Measurements from ENCODE around the gene WWOX. TPM values are rescaled to one million over a fixed set of nuclear protein-coding genes. Genes with fewer than 3 reads are reported as not detected.

Gene WWOX
- total RNA-seq, 1 experiment from 2014 or later: 28.3 TPM

DNA sequence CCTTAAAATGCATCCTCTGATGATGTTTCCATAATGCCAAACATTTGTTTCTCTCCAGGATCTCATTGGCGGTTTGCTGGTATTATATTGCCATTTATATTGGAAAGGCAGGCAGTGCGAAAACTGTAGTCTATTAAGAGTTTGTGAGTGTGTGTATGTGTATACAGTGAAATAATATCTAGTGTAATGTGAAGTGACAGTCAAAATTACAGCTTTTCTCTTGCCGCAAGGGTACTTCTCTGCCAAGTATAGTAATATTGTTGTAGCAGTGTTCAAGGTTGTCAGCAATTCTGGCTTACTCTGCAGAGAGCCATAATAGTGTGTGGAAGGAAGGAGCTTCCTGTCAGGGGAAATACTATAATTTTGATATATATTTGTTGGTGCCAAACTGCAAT lies 178.6 kb downstream of the WWOX start:
- Histone ChIP-seq H3K9ac (ENCODE audit: low read length) (no peak overlapping the region), H3K4me2 (ENCODE audit: low read length) (no peak overlapping the region), H2AFZ (ENCODE audit: low read length) (no peak overlapping the region), H3K36me3 (ENCODE audit: low read depth, low read length) (no peaks in the 10 kb centered on the region), H3K4me3 (ENCODE audit: low read length) (no peak overlapping the region), H3F3A (ENCODE audit: low read length, unreplicated experiment) (no peaks in the 10 kb centered on the region), H4K20me1 (ENCODE audit: low read length) (no peaks in the 10 kb centered on the region), H3K9me2 (replicated peaks; ENCODE audit: low read length) (no peaks in the 10 kb centered on the region), H3K27me3 (ENCODE audit: low read length) (no peaks in the 10 kb centered on the region), H3K4me1 (ENCODE audit: insufficient read depth, low read length) (no peaks in the 10 kb centered on the region), H3K27ac (ENCODE audit: low read length) (no peak overlapping the region), H3K79me2 (ENCODE audit: low read length) (no peaks in the 10 kb centered on the region), H3K9me3 (ENCODE audit: low read length) (no peaks in the 10 kb centered on the region)
- TF ChIP-seq EZH2 (IDR thresholded peaks at IDR 0.05; ENCODE audit: low read length, unreplicated experiment) (no peak), EZH2phosphoT487 (IDR thresholded peaks at IDR 0.05; ENCODE audit: borderline replicate concordance, low read length) (no peak)
- TF ChIP-seq, protein P1, sequence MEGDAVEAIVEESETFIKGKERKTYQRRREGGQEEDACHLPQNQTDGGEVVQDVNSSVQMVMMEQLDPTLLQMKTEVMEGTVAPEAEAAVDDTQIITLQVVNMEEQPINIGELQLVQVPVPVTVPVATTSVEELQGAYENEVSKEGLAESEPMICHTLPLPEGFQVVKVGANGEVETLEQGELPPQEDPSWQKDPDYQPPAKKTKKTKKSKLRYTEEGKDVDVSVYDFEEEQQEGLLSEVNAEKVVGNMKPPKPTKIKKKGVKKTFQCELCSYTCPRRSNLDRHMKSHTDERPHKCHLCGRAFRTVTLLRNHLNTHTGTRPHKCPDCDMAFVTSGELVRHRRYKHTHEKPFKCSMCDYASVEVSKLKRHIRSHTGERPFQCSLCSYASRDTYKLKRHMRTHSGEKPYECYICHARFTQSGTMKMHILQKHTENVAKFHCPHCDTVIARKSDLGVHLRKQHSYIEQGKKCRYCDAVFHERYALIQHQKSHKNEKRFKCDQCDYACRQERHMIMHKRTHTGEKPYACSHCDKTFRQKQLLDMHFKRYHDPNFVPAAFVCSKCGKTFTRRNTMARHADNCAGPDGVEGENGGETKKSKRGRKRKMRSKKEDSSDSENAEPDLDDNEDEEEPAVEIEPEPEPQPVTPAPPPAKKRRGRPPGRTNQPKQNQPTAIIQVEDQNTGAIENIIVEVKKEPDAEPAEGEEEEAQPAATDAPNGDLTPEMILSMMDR (conservative IDR thresholded peaks at IDR 0.05; ENCODE audit: low read depth, low read length): no peak
- ChIA-PET POLR2A (ENCODE audit: unreplicated experiment) (no interaction called here), CTCF (interaction anchor here (0.5 kb wide), 1 partner anchor 36 kb away, joined by 3 read pairs; no protein-coding TSS in a partner anchor)
- BruUV-seq (replicated peaks): no TSS peak
- intact Hi-C loops (cut with micrococcal nuclease): no loop called here
- DNase-seq (no peak), ATAC-seq (no peak)

DNA sequence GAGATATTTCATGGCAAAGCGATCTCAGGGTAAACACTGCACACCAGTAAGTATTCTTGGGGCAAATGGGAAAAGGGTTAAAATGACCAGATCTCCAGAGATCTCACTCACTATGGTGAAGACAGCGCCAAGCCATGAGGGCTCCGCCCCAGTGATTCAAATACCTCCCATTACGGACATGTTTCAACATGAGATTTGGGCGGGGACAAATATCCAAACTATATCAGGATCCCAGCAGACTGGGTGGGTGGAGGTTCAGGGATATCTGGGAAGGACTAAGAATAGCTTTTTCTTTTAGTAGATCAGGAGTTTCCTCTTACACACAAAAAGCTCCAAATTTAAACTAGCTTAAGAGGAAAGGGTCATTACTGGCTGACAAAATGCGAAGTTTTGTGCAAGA lies 181.7 kb downstream of the WWOX start:
- Histone ChIP-seq H3K79me2 (ENCODE audit: low read length) (no peaks in the 10 kb centered on the region), H3K36me3 (ENCODE audit: low read depth, low read length) (no peaks in the 10 kb centered on the region), H3K4me1 (ENCODE audit: insufficient read depth, low read length) (no peaks in the 10 kb centered on the region), H3K4me2 (ENCODE audit: low read length) (no peak overlapping the region), H3K27me3 (ENCODE audit: low read length) (no peaks in the 10 kb centered on the region), H3K9me3 (ENCODE audit: low read length) (no peaks in the 10 kb centered on the region), H3K9me2 (replicated peaks; ENCODE audit: low read length) (no peaks in the 10 kb centered on the region), H2AFZ (ENCODE audit: low read length) (no peak overlapping the region), H4K20me1 (ENCODE audit: low read length) (no peaks in the 10 kb centered on the region), H3F3A (ENCODE audit: low read length, unreplicated experiment) (no peaks in the 10 kb centered on the region), H3K27ac (ENCODE audit: low read length) (no peak overlapping the region), H3K9ac (ENCODE audit: low read length) (no peak overlapping the region), H3K4me3 (ENCODE audit: low read length) (no peak overlapping the region)
- ATAC-seq (no peak), DNase-seq (no peak)
- intact Hi-C loops (cut with micrococcal nuclease): no loop called here
- TF ChIP-seq EZH2phosphoT487 (IDR thresholded peaks at IDR 0.05; ENCODE audit: borderline replicate concordance, low read length): no peak
- TF ChIP-seq, protein P1 (conservative IDR thresholded peaks at IDR 0.05; ENCODE audit: low read depth, low read length): no peak
- TF ChIP-seq EZH2 (IDR thresholded peaks at IDR 0.05; ENCODE audit: low read length, unreplicated experiment): no peak
- POLR2A ChIA-PET (ENCODE audit: unreplicated experiment): no interaction called here
- CTCF ChIA-PET: no interaction called here
- no TSS peak for BruUV-seq (replicated peaks)

DNA sequence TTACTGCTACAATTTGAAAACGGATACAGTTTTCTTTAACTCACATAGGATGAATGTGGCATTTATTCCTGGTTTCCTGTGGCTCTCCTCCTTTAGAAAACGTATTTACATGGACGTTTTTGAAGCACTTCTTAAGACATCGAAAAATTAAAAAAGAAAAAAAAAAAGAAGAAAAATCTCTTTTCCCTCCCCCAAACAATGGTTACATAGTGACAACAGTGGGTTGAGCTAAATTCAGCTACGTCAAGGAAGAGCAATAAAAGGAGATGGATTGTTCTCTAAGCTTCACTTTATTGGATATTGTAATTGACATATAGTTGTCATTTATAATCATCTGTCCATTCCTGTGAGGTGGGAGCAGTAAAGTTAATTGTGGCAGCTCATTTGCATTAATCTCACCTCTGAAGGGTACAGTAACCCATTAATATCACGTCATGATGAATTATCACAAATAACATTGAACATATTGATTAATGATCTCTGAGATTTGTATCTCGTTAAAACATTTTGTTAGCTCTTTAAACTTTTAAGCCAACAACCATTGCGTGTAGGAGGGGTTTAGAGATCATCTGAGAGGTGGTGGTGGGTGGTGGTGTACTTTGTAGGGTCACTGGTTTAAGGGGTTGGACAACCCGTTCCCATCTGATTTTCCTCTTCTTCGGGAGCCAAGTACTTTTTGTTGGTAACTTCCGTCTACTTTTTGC lies 184.2 kb downstream of the WWOX start:
- Histone ChIP-seq H3K79me2 (ENCODE audit: low read length) (no peaks in the 10 kb centered on the region), H3K9ac (ENCODE audit: low read length) (no peak overlapping the region), H3K9me2 (replicated peaks; ENCODE audit: low read length) (no peaks in the 10 kb centered on the region), H3K4me1 (ENCODE audit: insufficient read depth, low read length) (no peaks in the 10 kb centered on the region), H2AFZ (ENCODE audit: low read length) (no peak overlapping the region), H4K20me1 (ENCODE audit: low read length) (no peaks in the 10 kb centered on the region), H3F3A (ENCODE audit: low read length, unreplicated experiment) (no peaks in the 10 kb centered on the region), H3K27ac (ENCODE audit: low read length) (no peak overlapping the region), H3K36me3 (ENCODE audit: low read depth, low read length) (no peaks in the 10 kb centered on the region), H3K4me3 (ENCODE audit: low read length) (no peak overlapping the region), H3K9me3 (ENCODE audit: low read length) (no peaks in the 10 kb centered on the region), H3K27me3 (ENCODE audit: low read length) (no peaks in the 10 kb centered on the region), H3K4me2 (ENCODE audit: low read length) (no peak overlapping the region)
- no TSS peak for BruUV-seq (replicated peaks)
- ATAC-seq: no peak
- TF ChIP-seq, protein P1 (conservative IDR thresholded peaks at IDR 0.05; ENCODE audit: low read depth, low read length): no peak
- no peak for DNase-seq
- ChIA-PET POLR2A (ENCODE audit: unreplicated experiment) (no interaction called here), CTCF (no interaction called here)
- intact Hi-C loops (cut with micrococcal nuclease): no loop called here
